ENCODE results near the gene RNF208. TPM values are rescaled to one million over a fixed set of nuclear protein-coding genes. Genes with fewer than 3 reads are reported as not detected.

RNF208 gene
- total RNA-seq, 4 donors from 2014 or later = 1.2 to 4.2 (median 2.4) TPM

DNA sequence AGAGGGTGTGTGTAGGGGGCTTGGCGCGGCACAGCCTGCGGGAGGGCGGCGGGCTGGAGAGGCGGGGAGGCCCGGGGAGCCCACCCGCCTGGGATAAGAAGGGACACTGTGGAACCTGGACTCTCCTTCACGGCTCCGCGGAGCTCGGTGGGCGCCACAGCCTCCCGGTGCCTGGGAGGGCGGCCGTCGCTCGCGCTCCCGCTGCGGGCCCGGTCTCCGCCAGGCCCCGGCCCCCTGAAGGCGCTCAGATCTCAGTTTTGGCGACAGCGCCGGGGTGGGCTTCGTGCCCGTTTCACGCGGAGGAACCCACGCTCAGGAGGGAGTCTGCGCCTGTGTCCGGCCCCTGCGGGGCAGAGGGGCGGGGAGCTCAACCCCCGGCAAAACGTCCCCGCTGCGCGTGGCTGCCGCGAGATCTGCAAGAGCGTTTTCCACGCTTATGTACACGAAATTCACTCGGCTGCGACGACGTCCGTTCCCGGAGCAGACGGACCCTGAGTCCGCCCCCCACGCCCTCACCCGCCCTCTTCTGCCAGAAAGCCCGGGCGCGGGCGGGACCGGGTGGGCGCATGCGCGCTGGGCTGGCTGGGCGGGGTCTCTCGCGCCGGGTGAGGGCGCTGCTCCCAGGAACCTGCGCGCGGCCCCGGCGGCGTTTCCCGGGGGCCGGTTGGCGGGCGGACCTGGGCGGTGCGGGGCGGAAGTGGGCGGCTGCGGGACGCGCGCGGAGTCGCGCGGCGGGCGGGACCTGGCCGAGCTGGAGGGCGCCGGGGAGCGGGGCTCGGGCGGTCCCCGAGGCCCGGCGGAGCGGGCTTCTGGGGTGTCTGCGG is 32.8 kb upstream of the RNF208 start, which contains the start of gene NELFB:
Gene NELFB, plus strand, starts transcription at position 704 of the 824 bp plus-strand sequence.
- no peaks in the 10 kb centered on the region for H3K27me3 ChIP-seq
- no peak for TF ChIP-seq EP300 (IDR thresholded peaks at IDR 0.05)
- TF ChIP-seq POLR2A (IDR thresholded peaks at IDR 0.05; ENCODE audit: low read depth) = peak; percentile 12
- TF ChIP-seq POLR2AphosphoS5 (IDR thresholded peaks at IDR 0.05) = peak; percentile 80 to 81
- TF ChIP-seq, protein P1, sequence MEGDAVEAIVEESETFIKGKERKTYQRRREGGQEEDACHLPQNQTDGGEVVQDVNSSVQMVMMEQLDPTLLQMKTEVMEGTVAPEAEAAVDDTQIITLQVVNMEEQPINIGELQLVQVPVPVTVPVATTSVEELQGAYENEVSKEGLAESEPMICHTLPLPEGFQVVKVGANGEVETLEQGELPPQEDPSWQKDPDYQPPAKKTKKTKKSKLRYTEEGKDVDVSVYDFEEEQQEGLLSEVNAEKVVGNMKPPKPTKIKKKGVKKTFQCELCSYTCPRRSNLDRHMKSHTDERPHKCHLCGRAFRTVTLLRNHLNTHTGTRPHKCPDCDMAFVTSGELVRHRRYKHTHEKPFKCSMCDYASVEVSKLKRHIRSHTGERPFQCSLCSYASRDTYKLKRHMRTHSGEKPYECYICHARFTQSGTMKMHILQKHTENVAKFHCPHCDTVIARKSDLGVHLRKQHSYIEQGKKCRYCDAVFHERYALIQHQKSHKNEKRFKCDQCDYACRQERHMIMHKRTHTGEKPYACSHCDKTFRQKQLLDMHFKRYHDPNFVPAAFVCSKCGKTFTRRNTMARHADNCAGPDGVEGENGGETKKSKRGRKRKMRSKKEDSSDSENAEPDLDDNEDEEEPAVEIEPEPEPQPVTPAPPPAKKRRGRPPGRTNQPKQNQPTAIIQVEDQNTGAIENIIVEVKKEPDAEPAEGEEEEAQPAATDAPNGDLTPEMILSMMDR (IDR thresholded peaks at IDR 0.05) = peak in 1 of 3 experiments; percentile 40
- H3K4me3 ChIP-seq = peak within 1 kb of the TSS; percentile 81 to 100 (median 94)
- H3K36me3 ChIP-seq = peaks cover 0 to 35% (median 29%) of the 10 kb centered on the region in 4 donors
- peak; percentile 95 for DNase-seq (ENCODE audit: extremely low spot score)
- H3K4me1 ChIP-seq = peaks cover 25 to 34% (median 29%) of the 10 kb centered on the region in 4 donors
- no peaks in the 10 kb centered on the region for H3K9me3 ChIP-seq
- peak within 1 kb of the TSS; percentile 77 to 84 (median 82) for H3K27ac ChIP-seq (replicated peaks in 1 of 4)
- 6% methylated on average over 8 of the region's 105 CpGs for WGBS
- intact Hi-C loops (cut with DNase I) = no loop called here

DNA sequence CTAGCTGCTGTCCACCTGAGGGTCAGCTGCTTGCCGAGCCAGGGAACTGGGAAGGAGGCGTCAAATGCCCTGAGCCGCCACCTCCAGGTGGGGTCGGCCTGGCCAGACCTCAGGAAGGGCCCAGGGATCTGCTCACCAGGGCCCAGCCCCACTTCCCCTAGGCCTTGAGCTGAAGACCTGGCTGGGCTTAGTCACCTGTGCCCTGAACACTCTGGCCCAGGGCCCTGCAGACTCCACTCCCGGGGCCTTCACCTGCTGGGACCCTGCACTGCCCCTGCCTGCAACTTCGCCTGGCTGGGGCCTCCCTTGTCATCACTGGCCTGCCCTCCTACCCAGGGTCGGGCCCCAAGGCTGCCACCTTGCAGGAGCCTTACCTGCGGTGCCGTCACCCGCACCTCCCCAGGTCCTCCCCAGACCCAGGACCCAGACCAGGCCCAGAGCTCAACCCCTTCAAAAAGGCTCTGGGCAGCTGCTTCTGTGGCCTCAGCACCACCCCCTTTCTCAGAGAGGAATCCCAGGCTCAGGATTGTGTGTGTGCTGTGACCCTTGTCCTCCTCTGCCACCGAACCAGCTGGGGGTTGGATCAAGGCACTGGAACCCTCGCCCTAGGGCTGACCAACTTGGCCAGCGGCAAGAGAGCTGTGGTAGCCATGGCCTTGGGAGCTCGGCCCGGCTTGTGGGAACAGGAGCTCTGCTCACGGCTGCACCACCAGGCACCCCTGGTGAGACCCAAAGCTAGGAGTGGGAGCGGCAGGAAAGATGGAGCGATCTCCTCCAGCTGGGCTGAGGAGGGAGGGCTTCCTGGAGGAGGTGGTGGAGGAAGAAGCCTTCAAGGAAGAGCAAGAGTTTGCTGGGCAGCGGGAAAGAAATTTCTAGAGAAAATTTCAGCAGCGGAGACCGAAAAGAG is 31.9 kb upstream of the RNF208 start:
- Histone ChIP-seq H3K27ac (replicated peaks in 1 of 4) (peak overlapping the region; percentile 77 to 84 (median 82)), H3K36me3 (peaks cover 0 to 30% (median 24%) of the 10 kb centered on the region in 4 donors), H3K9me3 (no peaks in the 10 kb centered on the region), H3K4me1 (peaks cover 25 to 35% (median 29%) of the 10 kb centered on the region in 4 donors), H3K27me3 (no peaks in the 10 kb centered on the region), H3K4me3 (peak overlapping the region; percentile 81 to 100 (median 94))
- WGBS = 45% methylated on average over 9 of the region's 21 CpGs
- DNase-seq (ENCODE audit: extremely low spot score) = no peak
- no peak for TF ChIP-seq POLR2A (IDR thresholded peaks at IDR 0.05; ENCODE audit: low read depth)
- TF ChIP-seq, protein P1 (IDR thresholded peaks at IDR 0.05) = no peak
- TF ChIP-seq POLR2AphosphoS5 (IDR thresholded peaks at IDR 0.05) = no peak
- no peak for TF ChIP-seq EP300 (IDR thresholded peaks at IDR 0.05)
- intact Hi-C loops (cut with DNase I) = no loop called here

DNA sequence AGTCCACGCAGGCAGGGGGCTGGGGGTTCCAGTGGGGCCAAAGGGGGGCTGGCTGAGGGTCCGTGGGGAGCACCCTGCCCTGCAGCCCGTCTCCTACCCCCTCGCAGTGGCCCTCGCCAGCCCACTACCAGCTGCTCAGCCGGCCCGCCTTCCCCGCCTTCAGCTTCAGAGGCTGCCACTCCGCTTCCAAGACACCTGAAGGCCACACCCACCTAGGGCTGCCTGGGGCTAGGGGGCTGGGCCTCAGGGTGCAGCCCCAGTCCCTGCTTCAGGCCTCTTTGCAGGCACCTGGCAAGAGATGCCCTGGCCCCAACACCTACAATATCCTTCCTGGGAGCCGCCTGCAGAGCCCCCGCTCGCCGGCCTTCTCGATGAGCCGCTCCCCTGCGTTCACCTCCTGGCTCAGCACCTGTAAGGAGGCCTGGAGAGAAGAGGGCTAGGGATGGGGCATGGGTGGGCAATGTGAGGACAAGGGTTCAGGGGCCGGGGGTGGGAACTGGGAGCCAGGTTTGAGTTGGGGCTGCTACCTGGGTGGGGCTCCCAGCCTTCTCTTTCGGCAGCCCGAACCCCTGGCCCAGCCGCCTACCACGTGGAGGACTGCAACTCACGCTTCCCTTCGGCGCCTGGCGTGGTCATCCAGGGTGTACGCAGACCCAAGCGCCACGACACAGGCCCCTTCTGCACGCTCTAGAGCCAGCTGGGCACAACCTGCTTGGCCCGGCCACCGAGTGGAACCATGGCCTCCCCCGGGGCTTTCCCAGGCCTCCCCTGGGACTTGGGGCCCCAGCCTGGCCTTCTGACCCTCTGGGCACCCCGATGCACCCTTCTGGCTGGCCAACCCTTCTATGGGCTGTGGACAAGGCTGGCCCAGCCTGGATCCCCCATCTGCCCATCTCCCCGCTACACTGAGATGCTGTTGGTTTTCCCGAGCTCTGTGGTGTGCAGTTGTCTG is 30.8 kb upstream of the RNF208 start:
- no peak for TF ChIP-seq EP300 (IDR thresholded peaks at IDR 0.05)
- Histone ChIP-seq H3K27ac (replicated peaks in 1 of 4) (no peak overlapping the region), H3K4me1 (peaks cover 25 to 35% (median 29%) of the 10 kb centered on the region in 4 donors), H3K4me3 (no peak overlapping the region), H3K36me3 (peaks cover 0 to 19% (median 14%) of the 10 kb centered on the region in 4 donors), H3K9me3 (no peaks in the 10 kb centered on the region), H3K27me3 (no peaks in the 10 kb centered on the region)
- DNase-seq (ENCODE audit: extremely low spot score) = no peak
- intact Hi-C loops (cut with DNase I) = no loop called here
- WGBS = 95% methylated on average over 15 of the region's 35 CpGs

DNA sequence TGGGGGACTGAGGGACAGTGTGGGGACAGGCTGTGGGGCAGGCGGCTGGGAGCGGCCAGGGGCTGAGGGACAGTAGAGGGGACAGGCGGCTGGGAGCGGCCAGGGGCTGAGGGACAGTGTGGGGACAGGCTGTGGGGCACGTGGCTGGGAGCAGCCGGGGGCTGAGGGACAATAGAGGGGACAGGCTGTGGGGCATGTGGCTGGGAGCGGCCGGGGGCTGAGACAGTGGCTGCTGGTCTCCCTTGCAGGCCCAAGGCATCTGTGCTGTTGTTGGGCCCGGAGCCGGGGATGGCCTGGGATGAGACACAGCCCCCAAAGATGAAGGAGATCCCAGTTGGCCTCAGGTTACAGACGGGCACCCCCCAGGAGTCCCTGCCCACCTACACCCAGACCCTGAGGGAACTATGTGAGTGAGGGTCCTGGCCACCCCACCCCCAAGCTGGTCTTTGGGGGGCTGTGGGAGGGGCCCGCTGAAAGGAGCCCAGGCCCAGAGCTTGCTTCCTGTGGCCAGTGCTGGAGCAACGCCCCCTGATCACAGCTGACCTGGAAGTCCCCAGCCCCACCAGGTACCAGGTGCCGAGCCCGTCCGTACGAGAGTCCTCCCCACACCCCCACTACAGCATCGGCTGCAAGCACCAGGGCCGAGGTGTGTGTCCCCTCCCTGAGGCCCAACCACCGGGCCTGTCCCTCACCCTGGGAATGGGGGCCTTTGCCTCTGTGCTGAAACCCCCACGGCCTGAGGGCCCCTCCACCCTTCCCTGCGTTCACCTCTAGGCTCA is 29.6 kb upstream of the RNF208 start:
- H3K27ac ChIP-seq (replicated peaks in 1 of 4) = no peak overlapping the region
- intact Hi-C loops (cut with DNase I) = no loop called here
- no peaks in the 10 kb centered on the region for H3K9me3 ChIP-seq
- TF ChIP-seq POLR2A (IDR thresholded peaks at IDR 0.05; ENCODE audit: low read depth) (no peak), EP300 (IDR thresholded peaks at IDR 0.05) (no peak), POLR2AphosphoS5 (IDR thresholded peaks at IDR 0.05) (no peak)
- TF ChIP-seq, protein P1 (IDR thresholded peaks at IDR 0.05) = no peak
- peaks cover 0 to 7% (median 6%) of the 10 kb centered on the region in 4 donors for H3K36me3 ChIP-seq
- H3K4me3 ChIP-seq = no peak overlapping the region
- DNase-seq (ENCODE audit: extremely low spot score) = no peak
- peaks cover 20 to 29% (median 24%) of the 10 kb centered on the region in 4 donors for H3K4me1 ChIP-seq
- WGBS = 88% methylated on average over 14 of the region's 22 CpGs
- H3K27me3 ChIP-seq = no peaks in the 10 kb centered on the region

Data from esophagus muscularis mucosa (tissue), 4 donors.